ENCODE results near the gene DFFB. TPM values are rescaled to one million over a fixed set of nuclear protein-coding genes. Genes with fewer than 3 reads are reported as not detected.

The DFFB gene
- total and polyA plus RNA-seq, 9 of the 15 experiments (the other 6 are each of a cell fraction or from before 2014, with no cell fraction given), result 2.3 to 15.8 (median 11.5) TPM

GRCh38 chr1:3917761-3918160, 60.5 kb downstream of the DFFB start:
- Histone ChIP-seq H2AFZ (ENCODE audit: low read depth, low read length) (no peak overlapping the region), H3K79me2 (ENCODE audit: control insufficient read depth, insufficient read depth, low read length) (no peaks in the 10 kb centered on the region), H3K9me3 (replicated peaks; ENCODE audit: control insufficient read depth, insufficient read depth, low read depth, low read length) (0 out of 2 replicates have a peak, but pooled peaks cover 2% of the 10 kb centered on the region), H3K27me3 (ENCODE audit: control insufficient read depth in 2 of 2, insufficient read depth in 2 of 2, low read length in 2 of 2) (peaks cover 34 to 52% of the 10 kb centered on the region in 2 experiments), H3K36me3 (ENCODE audit: control insufficient read depth, insufficient read depth, low read length) (no peaks in the 10 kb centered on the region), H3K4me2 (ENCODE audit: insufficient read depth, low read length) (no peak overlapping the region), H3K9me1 (ENCODE audit: control insufficient read depth, insufficient read depth, low read length) (no peaks in the 10 kb centered on the region), H3K9ac (ENCODE audit: insufficient read depth in 1 of 2, low read depth in 2 of 2, low read length in 2 of 2) (no peak overlapping the region), H4K20me1 (replicated peaks; ENCODE audit: control insufficient read depth, insufficient read depth, low read length) (peaks cover 9% of the 10 kb centered on the region; the same call in 1 of the 2 replicates), H3K4me1 (replicated peaks in 1 of 2; ENCODE audit: control insufficient read depth in 2 of 2, insufficient read depth in 2 of 2, low read length in 2 of 2) (peaks cover 0 to 15% of the 10 kb centered on the region in 2 experiments; a peak in 2 of 5 replicates), H3K4me3 (no peak overlapping the region), H3K27ac (ENCODE audit: extremely low read depth, low read depth, low read length) (no peak overlapping the region)
- CTCF ChIA-PET (ENCODE audit: low intra/inter-chr PET ratio), result no interaction called here
- WGBS (ENCODE audit: insufficient coverage, low coverage, missing lambda C conversion rate), result 3% methylated on average over 8 of the region's 8 CpGs
- BruUV-seq (replicated peaks), result no TSS peak
- no peak for FAIRE-seq
- intact Hi-C loops (cut with micrococcal nuclease) (loop anchor here (10.0 kb wide), 1 partner anchor 1827 kb away; no protein-coding TSS in a partner anchor), in situ Hi-C loops (cut with MboI) (no loop called here)
- DNase-seq (ENCODE audit: extremely low read depth in 1 of 4, low spot score in 3 of 4), result no peak
- TF ChIP-seq L3MBTL2 (IDR thresholded peaks at IDR 0.05), result no peak
- TF ChIP-seq HBP1 (CRISPR knock-in tag; IDR thresholded peaks at IDR 0.05), result no peak
- TF ChIP-seq MEF2D (tag; conservative IDR thresholded peaks at IDR 0.05; ENCODE audit: low read depth), result no peak
- no peak for TF ChIP-seq CREBBP (IDR thresholded peaks at IDR 0.05; ENCODE audit: low read depth, low read length)
- TF ChIP-seq MAZ (CRISPR knock-in tag; conservative IDR thresholded peaks at IDR 0.05 in 1 of 2, IDR thresholded peaks at IDR 0.05 in 1 of 2), result no peak
- TF ChIP-seq BMI1 (IDR thresholded peaks at IDR 0.05; ENCODE audit: low read length), result no peak
- no peak for TF ChIP-seq NONO (IDR thresholded peaks at IDR 0.05; ENCODE audit: low read depth in 2 of 2, low read length in 1 of 2)
- TF ChIP-seq ZNF408 (CRISPR knock-in tag; IDR thresholded peaks at IDR 0.05; ENCODE audit: low read depth), result no peak
- no peak for TF ChIP-seq ZEB2 (IDR thresholded peaks at IDR 0.05)
- TF ChIP-seq POLR2A (conservative IDR thresholded peaks at IDR 0.05), result no peak
- no peak for TF ChIP-seq CBFB (CRISPR knock-in tag; IDR thresholded peaks at IDR 0.05)
- TF ChIP-seq TCF15 (CRISPR knock-in tag; IDR thresholded peaks at IDR 0.05), result no peak
- ATAC-seq, result no peak
- POLR2A ChIA-PET, result no interaction called here

Data from K562 (cell line).